ENCODE data around the gene HOXA4.

Gene HOXA4

DNA sequence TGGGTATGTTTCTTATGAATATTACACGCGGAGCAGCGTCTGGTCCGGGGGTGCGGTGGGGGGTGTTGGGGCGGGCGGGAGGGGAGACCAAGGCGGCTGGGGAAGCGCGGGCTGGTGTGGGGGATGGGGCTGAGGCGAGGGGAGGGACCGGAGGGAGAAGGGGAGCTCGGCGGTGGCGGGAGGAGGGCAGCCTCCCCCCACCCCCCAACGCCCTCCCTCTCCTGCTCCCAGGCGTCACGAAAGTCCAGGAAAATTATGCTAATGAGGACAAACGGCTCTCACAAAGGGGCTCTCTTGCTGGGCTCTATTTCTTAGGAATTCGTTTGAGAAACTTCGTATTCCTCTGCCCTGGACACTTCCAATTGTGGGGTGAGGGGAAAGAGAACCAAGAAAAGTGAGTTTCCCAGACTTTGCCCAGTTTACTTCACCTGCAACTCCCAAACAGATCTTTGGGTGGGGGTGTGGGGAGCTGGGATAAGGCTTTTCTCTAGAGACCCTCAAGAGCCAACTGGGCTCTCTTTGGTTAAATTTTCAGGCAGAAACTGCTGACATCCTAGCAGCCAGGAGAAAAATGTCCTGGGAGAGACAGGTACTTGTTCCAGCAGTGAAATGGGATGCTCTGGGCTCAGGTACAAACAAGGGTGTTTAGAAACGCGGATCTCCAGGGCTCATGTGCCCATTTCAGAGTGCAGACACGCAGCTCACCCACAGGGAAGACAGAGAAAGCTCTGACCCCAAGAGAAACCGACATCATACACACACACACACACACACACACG lies 16.4 kb downstream of the HOXA4 start:
- DNase-seq: no peak

DNA sequence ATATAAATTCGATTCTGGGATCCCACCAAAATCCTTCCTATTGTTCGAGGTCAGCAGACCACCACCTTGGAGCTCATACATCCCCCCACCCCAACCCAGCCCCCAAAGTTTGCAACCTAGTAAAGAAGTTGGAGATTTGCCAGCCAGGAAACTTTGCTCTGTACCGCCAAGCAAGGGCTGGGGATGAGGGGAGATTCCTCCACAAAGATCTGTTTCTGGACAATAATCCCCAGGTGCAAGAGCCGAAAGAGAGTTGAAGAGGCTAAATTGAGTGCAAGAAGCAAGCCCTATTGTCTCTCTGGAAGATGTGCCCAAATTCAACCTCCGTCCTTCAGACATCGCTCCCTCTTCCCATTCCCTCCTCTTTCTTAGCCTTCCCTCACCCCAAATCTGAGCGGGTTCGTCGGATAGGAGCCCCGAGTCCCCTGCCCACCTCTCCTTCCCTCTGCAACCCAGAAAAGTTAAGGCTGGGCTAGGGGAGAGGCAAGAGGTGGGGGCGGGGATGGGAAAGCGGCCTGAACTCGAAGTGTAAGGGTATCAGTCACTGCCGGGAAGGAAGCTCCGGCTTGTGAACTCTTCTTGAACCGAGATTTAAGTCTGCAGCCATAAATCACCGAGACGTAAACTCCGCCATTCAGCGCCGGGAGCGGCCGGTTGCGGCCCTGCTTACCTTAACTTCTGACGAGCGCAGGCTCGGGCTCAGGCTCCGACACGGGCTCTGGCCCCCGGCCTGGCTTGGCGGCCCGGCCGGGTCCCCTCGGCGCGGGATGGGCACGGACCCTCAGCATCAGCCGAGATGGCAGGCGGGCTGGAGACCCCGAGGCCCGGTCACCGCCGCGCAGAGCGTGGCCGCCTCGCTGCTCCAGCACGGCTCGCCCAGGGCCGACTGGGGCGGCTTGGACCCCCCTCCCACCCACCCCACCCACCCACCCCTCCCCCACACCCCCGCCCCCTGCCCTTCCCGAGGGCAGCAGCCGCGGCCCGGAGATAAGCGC lies 17.3 kb downstream of the HOXA4 start:
- DNase-seq: no peak

- DNase-seq: no peak
Observed at GRCh38 chr7:27112361-27112760, 18.2 kb downstream of the HOXA4 start.

DNA sequence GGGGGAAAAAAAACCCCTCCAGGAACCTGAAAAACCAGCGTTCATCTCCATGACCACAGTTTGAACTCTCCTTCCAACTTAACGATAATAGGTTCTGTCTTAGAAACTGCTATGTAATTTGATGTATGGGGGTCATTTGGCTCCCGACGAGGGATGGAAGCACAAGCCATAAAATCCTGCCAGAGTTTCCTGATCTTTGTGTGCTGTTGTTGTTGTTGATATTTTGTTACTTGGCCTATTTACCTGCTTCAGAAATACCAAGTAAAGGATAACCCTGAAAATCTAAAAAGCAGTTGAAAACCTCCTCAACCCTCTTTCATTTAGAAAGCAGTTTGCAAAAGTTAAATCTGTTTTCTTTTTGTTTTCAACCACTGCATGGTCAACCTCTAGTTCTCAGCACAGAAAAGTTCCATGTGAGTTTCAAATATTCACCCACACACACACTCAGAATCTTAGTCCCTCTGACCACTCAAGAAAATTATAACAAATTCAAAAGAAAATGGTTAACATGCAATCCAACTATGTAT lies 18.7 kb downstream of the HOXA4 start:
- no peak for DNase-seq

DNA sequence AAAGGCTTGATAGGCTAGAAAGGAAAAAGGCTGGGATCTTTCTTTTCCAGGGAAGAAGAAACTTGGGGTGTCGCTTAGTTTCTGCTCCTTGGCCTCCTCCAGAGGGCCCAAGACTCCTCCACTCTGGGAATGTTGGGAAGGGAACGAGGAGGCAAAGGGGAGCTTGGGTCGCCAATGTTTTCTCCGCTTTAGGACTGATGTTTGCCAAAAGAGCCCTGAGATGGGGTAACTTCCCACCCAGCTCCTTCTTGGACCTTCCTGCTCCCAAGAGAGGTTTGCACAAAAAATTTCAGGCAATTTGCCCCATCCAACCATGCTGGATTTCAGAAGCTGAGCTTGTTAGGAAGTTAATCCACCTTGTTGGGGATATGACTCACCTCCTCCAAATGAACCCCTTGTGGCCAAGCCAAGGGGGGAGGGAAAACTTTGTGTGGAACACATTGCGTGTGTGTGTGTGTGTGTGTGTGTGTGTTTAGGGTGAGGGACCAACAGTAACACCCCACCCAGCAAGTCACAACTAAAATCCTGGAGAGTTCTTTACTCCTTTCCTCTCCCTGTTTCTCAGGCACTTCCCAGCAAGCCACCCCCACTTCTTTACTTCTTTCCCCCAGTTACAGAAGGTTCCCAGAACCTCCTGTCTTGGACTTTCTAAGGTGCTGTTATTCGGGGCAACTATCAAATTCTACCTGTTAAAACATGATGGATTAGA lies 19.4 kb downstream of the HOXA4 start:
- DNase-seq: no peak

DNA sequence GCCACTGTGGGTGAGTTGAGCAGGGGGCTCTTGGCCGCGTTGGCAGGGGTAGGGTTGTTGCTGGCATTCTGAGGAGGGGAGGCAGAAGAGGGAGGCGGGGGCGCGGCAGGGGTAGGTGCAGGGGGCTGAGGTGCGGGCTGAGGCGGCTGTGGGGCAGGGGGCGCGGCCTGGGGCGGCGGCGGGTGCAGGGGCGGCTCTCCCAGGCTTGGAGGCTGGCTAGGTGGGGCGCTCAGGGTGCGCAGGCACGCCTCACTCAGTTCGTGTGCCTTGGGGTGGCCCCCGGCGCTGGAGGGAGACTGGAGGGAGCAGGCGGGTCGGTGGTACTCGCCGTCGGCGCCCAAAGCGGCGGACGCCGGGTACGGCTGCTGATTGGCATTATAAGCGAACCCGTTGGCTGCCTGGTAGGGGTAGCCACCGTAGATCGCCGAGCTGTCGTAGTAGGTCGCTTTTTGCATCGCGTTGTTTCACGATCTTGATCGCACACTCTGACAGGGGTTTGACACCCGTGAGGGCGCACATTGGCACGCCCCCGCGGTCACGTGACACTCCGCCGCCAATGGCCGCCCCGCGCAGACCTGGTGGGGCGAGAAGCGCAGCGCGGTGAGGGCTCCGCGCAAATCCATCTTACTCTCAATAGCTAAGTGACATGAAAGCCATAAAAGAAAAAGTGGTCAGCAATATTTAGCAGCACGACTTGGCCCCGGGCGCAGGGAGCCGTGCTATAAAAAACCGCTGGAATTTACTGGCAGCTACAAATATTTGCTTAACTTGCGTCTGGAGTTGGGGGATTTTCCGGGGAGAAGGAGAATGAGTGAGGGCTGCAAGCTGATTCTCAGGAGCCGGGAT lies 20.1 kb downstream of the HOXA4 start:
- DNase-seq: no peak

GRCh38 chr7:27109466-27110185 lies 20.9 kb downstream of the HOXA4 start:
- no peak for DNase-seq

- no peak for DNase-seq
Observed at GRCh38 chr7:27108390-27109127, 22.0 kb downstream of the HOXA4 start.

DNA sequence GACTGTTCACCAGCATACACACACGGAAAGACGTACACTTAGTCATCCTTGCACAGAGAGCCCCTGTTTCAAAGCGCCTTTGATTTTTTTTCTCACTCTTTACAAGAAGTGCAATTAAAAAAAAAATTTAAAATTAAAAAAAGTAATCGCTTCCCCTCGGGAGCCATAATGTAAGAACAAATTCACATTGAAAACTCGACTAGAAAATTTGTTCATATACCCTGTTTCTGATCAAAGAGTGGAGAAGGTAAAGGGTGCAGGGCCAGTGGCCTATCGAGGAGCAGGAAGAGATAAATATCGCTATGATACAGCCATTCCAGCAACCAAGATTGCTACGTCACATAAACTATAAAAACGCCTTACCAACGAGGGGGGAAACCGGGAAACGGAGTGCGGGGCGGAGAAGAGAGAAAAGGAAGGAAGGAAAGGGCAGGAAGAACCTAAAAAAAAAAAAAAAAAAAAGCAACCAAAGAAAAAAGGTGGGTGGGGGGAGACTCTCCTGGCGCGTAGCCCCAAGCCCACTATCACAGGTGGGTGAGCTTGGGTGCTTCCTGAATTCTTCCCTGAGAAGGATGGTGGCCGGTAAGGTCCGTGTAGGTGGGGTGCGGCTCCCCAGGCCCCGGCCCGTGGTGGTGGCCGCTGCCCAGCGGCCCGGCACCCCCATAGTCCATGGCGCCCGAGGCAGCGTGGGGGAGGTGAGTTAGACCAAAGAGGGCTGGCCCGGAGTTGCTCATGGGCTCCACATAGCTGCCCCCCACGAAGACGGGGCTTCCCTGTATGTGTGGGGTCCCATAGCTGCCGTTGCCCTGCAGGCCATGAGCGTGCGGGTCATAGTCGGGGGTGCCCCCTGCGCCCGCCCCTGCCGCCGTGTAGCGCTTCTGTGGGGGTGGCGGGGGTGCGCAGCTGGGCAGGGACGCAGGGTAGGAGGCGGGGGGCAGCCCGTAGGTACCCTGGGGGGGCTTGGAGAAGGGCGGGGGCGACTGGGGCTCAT lies 22.9 kb downstream of the HOXA4 start:
- DNase-seq: no peak

DNA sequence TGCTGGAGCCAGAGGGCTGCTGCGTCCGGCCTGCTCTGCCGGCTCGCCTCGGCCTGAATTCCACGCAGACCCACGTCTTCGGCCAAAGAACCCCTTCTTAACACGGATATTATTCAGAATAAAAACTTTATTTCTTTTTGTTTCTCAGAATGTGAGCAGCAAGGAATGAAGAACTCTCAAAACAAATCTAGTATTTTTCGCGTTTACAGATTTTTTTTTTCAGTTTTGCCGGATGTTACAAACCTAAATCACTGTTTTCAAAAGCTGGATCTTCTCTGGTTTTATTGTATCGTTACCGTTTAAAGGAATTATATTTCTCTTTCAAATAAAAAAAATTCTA lies 23.7 kb downstream of the HOXA4 start:
- DNase-seq: no peak

GRCh38 chr7:27106181-27106900 lies 24.2 kb downstream of the HOXA4 start:
- no peak for DNase-seq

DNA sequence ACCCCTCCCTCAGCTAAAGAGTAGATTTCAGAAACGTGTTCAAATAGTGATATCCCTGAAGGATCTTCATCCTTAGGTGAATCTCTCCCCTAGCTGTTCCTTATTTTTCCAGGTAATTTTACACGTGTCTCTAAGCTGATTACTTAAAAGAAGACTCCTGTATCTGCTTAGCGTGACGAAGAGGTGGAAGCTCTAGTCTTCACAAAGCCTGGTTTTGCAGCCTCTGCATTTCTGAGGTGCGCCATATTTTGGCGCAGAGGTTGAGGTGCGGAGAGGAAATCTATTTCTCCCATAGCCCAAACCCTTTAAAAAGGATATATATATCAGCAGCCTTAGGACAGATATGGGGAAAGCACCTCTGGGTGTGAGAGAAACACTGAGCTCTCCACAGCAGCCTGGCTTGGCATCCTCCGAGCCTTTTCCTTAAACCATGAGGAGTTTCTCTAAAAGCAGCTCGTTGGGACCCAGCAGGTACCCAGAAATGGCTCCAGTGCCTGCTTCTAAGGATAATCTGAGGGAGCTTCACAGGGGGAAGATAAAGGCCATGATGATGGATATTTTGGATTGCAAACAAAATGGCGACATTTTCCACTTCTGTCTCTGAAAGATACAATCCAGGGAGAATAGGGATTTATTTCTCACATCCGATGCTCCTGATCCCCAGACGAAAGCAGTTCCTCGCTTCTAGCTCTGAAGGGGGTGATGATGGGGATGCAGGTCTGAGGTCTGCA lies 25.1 kb downstream of the HOXA4 start:
- no peak for DNase-seq

DNA sequence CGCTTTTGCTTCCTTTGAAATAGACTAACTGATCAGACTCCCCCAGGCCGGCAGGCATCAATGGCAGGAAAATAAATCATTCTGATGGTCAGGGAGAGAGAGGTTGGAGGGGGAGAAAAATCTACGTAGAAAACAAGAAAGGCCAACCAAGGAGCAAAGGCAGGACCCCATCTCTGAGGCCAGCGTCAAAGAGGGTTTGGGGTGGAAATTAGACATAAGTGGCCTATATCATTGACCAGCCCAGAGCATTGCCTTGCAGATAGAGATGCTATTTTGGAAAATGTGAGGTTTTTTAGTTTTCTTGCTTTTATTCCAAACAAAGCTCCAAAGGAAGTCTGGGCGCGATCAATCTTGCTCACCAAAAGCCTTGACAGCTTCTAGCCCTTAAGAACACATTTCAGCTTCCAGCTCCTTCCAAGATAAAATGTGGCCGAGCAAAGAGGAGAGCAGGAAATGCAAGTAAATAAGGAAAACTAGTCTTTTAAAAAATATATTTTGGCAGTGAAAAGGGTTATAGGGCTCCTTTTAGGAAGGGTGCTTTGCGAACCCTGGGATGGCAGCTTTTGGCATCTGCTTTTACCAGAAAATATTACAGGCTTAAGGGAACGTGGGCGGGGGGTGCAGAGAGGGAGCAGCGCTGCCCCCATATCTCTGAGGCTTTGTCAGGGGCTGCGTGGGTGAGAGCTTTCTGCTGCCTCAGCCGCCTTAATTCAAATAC lies 26.1 kb downstream of the HOXA4 start:
- DNase-seq: no peak

- DNase-seq: no peak
Observed at GRCh38 chr7:27103489-27104226, 26.9 kb downstream of the HOXA4 start.

- no peak for DNase-seq
Observed at GRCh38 chr7:27102581-27103442, 27.7 kb downstream of the HOXA4 start, which contains the start of gene HOXA2. HOXA2 (minus strand) TSS chr7:27102683; CDS start chr7:27102500, 183 bp downstream.

Data from stimulated activated CD4-positive, alpha-beta T cell treated with anti-CD3 and anti-CD28 coated beads, Interleukin-4, amount 100 ng/mL, for 1 hour (primary cell).